Measurements from ENCODE around the gene IL20. TPM values are rescaled to one million over a fixed set of nuclear protein-coding genes. Genes with fewer than 3 reads are reported as not detected.

IL20 gene
- total RNA-seq, 6 donors from 2014 or later: not detected

GRCh38 chr1:206885341-206886060, 20.1 kb downstream of the IL20 start:
- Histone ChIP-seq H3K27ac (no peak overlapping the region), H3K4me3 (no peak overlapping the region), H3K27me3 (no peaks in the 10 kb centered on the region), H3K4me1 (peaks cover 3 to 7% (median 6%) of the 10 kb centered on the region in 4 donors), H3K9me3 (no peaks in the 10 kb centered on the region), H3K36me3 (no peaks in the 10 kb centered on the region)
- TF ChIP-seq POLR2A (IDR thresholded peaks at IDR 0.05): no peak
- TF ChIP-seq CTCF (IDR thresholded peaks at IDR 0.05): no peak
- TF ChIP-seq POLR2AphosphoS5 (IDR thresholded peaks at IDR 0.05): no peak
- TF ChIP-seq EP300 (IDR thresholded peaks at IDR 0.05): no peak
- no peak for DNase-seq
- no peak for ATAC-seq (ENCODE audit: low FRiP score in 2 of 2)
- WGBS, 2 donors: 80 to 87% methylated on average over 3 of the region's 3 CpGs

- DNase-seq (no peak), ATAC-seq (ENCODE audit: low FRiP score in 2 of 2) (no peak)
- H3K9me3 ChIP-seq: no peaks in the 10 kb centered on the region
- peaks cover 11 to 17% (median 12%) of the 10 kb centered on the region in 4 donors for H3K4me1 ChIP-seq
- WGBS, 2 donors: 85 to 100% methylated on average over 1 of the region's 1 CpG
- H3K4me3 ChIP-seq: no peak overlapping the region
- no peak overlapping the region for H3K27ac ChIP-seq
- no peaks in the 10 kb centered on the region for H3K36me3 ChIP-seq
- no peaks in the 10 kb centered on the region for H3K27me3 ChIP-seq
- TF ChIP-seq CTCF (IDR thresholded peaks at IDR 0.05) (no peak), POLR2AphosphoS5 (IDR thresholded peaks at IDR 0.05) (no peak), EP300 (IDR thresholded peaks at IDR 0.05) (no peak), POLR2A (IDR thresholded peaks at IDR 0.05) (no peak)
Observed at GRCh38 chr1:206886831-206887230, 21.4 kb downstream of the IL20 start.

- no peak for DNase-seq
Observed at GRCh38 chr1:206887701-206888100, 22.3 kb downstream of the IL20 start.

GRCh38 chr1:206890125-206891060, 25.0 kb downstream of the IL20 start:
- H3K27ac ChIP-seq: peak overlapping the region in 2 of 4 donors; percentile 7 to 53
- no peak for TF ChIP-seq CTCF (IDR thresholded peaks at IDR 0.05)
- TF ChIP-seq EP300 (IDR thresholded peaks at IDR 0.05): peak in 2 of 4 donors; percentile 89 to 93
- peak; percentile 23 to 83 for TF ChIP-seq POLR2AphosphoS5 (IDR thresholded peaks at IDR 0.05)
- H3K4me1 ChIP-seq: peaks cover 16 to 20% (median 18%) of the 10 kb centered on the region in 4 donors
- ATAC-seq (ENCODE audit: low FRiP score in 2 of 2): peak; percentile 54 to 78
- H3K27me3 ChIP-seq: no peaks in the 10 kb centered on the region
- H3K9me3 ChIP-seq: no peaks in the 10 kb centered on the region
- WGBS, 2 donors: 39 to 61% methylated on average over 15 of the region's 15 CpGs
- H3K4me3 ChIP-seq: no peak overlapping the region
- DNase-seq: peak in 1 of 2 donors; percentile 53
- H3K36me3 ChIP-seq: no peaks in the 10 kb centered on the region

More at GRCh38 chr1:206887701-206888100, 22.3 kb downstream of the IL20 start:
- no peaks in the 10 kb centered on the region for H3K9me3 ChIP-seq
- no peaks in the 10 kb centered on the region for H3K36me3 ChIP-seq
- H3K27ac ChIP-seq: no peak overlapping the region
- no peaks in the 10 kb centered on the region for H3K27me3 ChIP-seq
- 52 to 54% methylated on average over 4 of the region's 4 CpGs for WGBS, 2 donors
- ATAC-seq (ENCODE audit: low FRiP score in 2 of 2): no peak
- no peak overlapping the region for H3K4me3 ChIP-seq
- TF ChIP-seq POLR2AphosphoS5 (IDR thresholded peaks at IDR 0.05) (no peak), POLR2A (IDR thresholded peaks at IDR 0.05) (no peak), CTCF (IDR thresholded peaks at IDR 0.05) (no peak), EP300 (IDR thresholded peaks at IDR 0.05) (no peak)
- H3K4me1 ChIP-seq: peaks cover 12 to 17% (median 14%) of the 10 kb centered on the region in 4 donors
